DMS153 (cell line): ENCODE measurements around the gene PEMT.

ENCODE experiments used
- DNase-seq: peaks from one replicate; lab custom pipeline; 2025; lab: John Stamatoyannopoulos, UW

Gene PEMT

GRCh38 chr17:17553217-17554195 is 38.0 kb downstream of the PEMT start:
- no peak for DNase-seq

GRCh38 chr17:17552351-17553216 is 38.9 kb downstream of the PEMT start:
- no peak for DNase-seq

- DNase-seq, result no peak
These were observed 40.1 kb downstream of the PEMT start for GRCh38 chr17:17551361-17551760.

GRCh38 chr17:17549732-17550366 is 41.7 kb downstream of the PEMT start:
- no peak for DNase-seq

- DNase-seq, result no peak
These were observed 43.5 kb downstream of the PEMT start for GRCh38 chr17:17548044-17548443.

DNA sequence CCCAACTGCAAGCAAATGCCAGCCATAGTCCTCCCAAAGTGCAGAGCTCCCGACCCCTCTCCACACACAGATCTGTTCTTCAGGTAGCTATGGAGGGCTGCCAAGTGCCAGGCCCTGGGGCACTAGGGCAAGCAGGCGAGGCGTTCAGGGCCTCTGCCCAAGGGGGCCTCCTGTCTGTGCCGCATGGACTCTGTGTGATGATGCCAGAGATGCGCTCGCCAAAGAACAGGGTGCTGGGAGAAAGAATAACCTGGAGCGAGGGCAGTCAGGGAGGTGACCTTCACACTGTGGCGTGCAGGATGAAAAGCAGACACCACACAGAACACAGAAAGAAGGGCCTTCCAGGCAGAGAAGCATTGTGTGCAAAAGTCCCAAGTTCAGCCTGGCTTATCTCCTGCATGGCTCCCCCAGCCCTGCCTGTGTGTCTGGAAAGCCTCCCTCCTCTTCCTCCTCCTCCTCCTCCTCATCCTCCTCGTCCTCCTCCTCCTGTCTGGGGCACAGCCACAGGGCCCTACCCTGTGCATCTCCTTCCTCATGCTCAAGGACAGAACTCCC is 44.2 kb downstream of the PEMT start:
- DNase-seq, result no peak

- DNase-seq, result no peak
These were observed 44.9 kb downstream of the PEMT start for GRCh38 chr17:17546399-17547185.

GRCh38 chr17:17545984-17546383 is 45.5 kb downstream of the PEMT start:
- DNase-seq, result no peak

- DNase-seq, result no peak
These were observed 46.3 kb downstream of the PEMT start for GRCh38 chr17:17545031-17545820.

- DNase-seq, result no peak
These were observed 48.4 kb downstream of the PEMT start for GRCh38 chr17:17542906-17543635.

DNA sequence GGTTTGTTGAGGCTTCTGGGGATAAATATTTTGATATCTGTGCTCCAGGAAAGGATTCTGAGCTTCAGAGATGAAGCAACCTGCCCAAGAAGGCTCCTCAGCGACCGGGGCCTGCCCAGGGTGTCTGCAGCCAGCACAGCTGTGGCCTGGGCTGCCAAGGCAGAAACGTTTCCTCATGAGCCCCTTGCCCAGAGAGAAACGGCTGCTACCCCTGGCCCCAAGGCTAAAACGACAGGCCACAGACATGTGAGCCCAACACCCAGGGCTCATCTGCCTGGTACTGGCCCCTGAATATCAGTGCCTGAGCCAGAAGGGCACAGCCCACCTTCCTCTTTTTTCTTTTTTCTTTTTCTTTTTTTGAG is 49.9 kb downstream of the PEMT start:
- DNase-seq, result no peak

- DNase-seq, result no peak
These were observed 50.4 kb downstream of the PEMT start for GRCh38 chr17:17540935-17541639.

DNA sequence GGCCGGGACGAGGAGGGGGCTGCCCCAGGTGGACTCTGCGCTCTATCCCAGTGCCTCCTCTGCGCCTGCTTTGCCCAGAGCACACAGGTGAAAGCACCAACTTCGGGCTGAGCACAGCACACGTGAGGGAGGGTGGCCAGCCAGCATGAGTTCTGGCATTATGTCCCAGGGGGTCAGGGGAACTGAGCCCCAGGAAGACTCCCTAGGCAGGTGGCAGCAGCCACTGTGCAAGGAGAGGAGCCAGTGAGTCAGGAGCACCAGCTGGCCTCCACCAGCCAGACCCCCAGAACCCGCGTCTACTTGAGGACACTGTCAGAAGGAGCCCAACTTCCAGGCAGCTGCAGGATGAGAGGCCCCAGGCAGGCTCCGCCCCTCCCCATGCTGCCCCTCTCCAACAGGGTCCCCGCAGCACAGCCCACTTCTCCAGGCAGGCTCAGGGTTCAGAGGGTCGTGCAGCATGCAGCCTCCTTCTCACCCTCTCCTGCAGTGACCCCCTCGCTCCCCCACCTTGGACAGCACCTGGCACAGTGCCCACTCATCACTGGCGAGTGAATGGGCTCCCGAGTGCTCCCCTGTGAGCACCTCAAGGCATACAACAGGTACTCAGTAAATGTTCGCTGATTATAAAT is 51.1 kb downstream of the PEMT start:
- DNase-seq, result no peak

GRCh38 chr17:17539591-17539990 is 51.9 kb downstream of the PEMT start:
- no peak for DNase-seq

DNA sequence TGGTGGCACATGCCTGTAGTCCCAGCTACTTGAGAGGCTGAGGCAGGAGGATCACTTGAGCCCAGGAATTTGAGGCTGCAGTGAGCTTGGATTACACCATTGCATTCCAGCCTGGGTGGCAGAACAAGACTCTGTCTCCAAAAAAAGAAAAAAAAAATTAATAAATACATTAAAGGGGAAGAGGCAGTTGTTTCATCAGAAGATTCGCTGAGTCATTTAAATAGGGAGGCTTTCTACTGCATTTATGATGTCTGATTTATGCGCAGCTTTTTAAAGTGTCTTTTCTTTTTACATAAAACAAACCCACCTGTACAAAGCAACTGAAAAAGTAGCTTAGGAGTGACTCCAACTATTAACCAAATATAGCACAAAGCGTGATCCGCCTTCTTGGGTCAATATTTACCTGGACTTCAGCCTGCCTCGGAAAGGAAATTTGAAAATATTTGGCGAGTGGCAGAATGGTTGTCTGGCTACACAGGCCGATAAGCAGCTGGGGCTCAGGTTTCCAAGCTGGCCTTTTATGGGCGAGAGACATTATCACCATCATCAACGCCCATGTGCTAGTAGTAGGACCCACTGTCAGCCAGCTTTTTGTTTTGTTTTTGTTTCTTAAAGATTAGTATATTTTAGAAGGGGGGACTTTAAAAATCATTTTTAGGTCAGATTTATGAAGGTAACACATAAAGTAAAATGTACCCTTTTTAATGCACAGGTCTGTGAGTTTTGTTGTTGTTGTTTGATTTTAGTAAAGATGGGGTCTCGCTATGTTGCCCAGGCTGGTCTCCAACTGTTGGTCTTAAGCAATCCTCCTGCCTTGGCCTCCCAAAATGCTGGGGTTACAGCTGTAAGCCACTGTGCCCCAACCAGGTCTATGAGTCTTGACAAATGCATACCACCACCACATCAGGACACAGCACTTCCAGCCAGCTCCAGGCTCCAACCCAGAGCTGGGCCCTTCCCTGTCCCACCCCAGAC is 52.8 kb downstream of the PEMT start:
- DNase-seq, result peak; percentile 92

DNA sequence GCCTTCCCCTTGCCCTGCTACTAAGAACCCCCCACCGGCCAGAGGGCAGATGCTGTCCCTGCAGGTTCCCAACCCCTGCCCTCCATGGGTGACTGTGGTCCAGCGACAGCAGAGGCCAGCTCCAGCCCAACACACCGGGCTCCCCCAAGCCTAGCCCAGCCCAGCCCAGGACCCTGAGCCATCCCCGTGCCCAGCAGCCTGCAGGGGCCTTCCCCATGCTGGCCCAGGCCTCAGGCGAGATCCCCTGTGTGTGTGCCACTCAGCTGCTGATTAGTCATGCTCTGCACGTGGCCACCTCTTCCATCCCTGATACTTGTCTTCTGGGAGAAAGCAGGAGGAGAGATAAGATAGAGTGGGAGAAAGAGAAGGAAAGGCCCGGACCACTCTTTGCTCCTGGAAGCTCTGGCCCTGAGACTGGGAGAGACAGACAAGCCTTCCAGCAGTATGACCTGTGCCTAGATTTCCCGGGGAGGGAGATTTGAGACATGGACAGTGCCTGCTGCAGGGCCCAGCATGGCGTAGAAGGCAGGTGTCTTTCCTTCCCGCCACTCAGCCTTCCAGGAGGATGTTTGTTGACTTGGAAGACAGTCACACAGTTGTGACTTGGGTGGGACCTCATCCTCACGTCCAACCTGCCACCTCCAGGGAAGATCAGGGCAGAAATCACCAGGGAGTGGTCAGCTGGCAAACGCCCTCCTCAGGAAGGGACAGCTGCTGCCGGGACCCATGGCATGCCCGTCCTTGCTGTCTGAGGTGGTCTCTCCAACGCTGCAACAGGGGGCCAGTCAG is 54.0 kb downstream of the PEMT start:
- no peak for DNase-seq

GRCh38 chr17:17536702-17537101 is 54.8 kb downstream of the PEMT start:
- DNase-seq, result no peak
